Hindlimb muscle (tissue), 1 donor: ENCODE measurements around the gene IL2RA. TPM values are rescaled to one million over a fixed set of nuclear protein-coding genes. Genes with fewer than 3 reads are reported as not detected.

Experiments used
- polyA plus RNA-seq: library from polyadenylated mRNA; unstranded; fragments of 120-200 nt; gene quantifications from one replicate; pipeline ENCODE4 v1.2.1, GENCODE V29; 2013; ENCODE audit not compliant: insufficient read length

IL2RA gene
- polyA plus RNA-seq, 1 donor = not detected

Other genes with a start within 250 kb of the IL2RA start
- gene GDI2, start 248.9 kb downstream of the IL2RA start, polyA plus RNA-seq = 212 TPM
- gene ANKRD16, start 172.5 kb downstream of the IL2RA start, polyA plus RNA-seq = 6.4 TPM
- gene FBH1, start 172.1 kb downstream of the IL2RA start, polyA plus RNA-seq = 44.1 TPM
- 3.2 TPM for gene IL15RA, start 84.8 kb downstream of the IL2RA start, polyA plus RNA-seq
- 107 TPM for gene RBM17, start 26.7 kb upstream of the IL2RA start, polyA plus RNA-seq
- gene PFKFB3, start 140.6 kb upstream of the IL2RA start, polyA plus RNA-seq = 22.6 TPM